SK-N-SH treated with all-trans-retinoic acid at 6 μM for 48 hours (cell line): ENCODE measurements around the gene CLVS2.

Experiments used
- ARNTL ChIP-seq: fragments of 450-650 bp; formaldehyde crosslinking; IDR thresholded peaks from 2 replicates; pipeline ENCODE4 v1.5.0; 2020; ENCODE audit warnings: low read depth, mild to moderate bottlenecking, moderate library complexity, borderline replicate concordance
- CREB5 ChIP-seq: fragments of 250-450 bp; sonication (Bioruptor Pico); IDR thresholded peaks from 2 replicates; pipeline ENCODE4 v1.5.1; 2020; ENCODE audit warnings: low read depth, mild to moderate bottlenecking, moderate library complexity
- ISL1 ChIP-seq: fragments of 250-450 bp; sonication (Bioruptor Pico); IDR thresholded peaks from 2 replicates; pipeline ENCODE4 v2.1.2; 2022; ENCODE audit warnings: mild to moderate bottlenecking, moderate library complexity
- PPARA ChIP-seq: fragments of 250-450 bp; sonication (Bioruptor Pico); IDR thresholded peaks from 2 replicates; pipeline ENCODE4 v1.5.0; 2020; ENCODE audit warnings: mild to moderate bottlenecking, borderline replicate concordance
- RARB ChIP-seq: fragments of 250-450 bp; sonication (Bioruptor Pico); IDR thresholded peaks from 2 replicates; pipeline ENCODE4 v1.8.0; 2021; ENCODE audit warnings: mild to moderate bottlenecking, moderate library complexity
- TSHZ2 ChIP-seq: fragments of 250-450 bp; sonication (Bioruptor Pico); IDR thresholded peaks from 2 replicates; pipeline ENCODE4 v1.5.0; 2020; ENCODE audit warnings: mild to moderate bottlenecking, moderate library complexity
- ZFP3 ChIP-seq: fragments of 250-450 bp; sonication (Bioruptor Pico); IDR thresholded peaks from 2 replicates; pipeline ENCODE4 v1.5.0; 2020; ENCODE audit warnings: mild to moderate bottlenecking, moderate library complexity
- ZFP30 ChIP-seq: fragments of 450-650 bp; formaldehyde crosslinking; IDR thresholded peaks from 2 replicates; pipeline ENCODE4 v1.5.0; 2022; ENCODE audit warnings: mild to moderate bottlenecking, moderate library complexity
- ZNF8 ChIP-seq: fragments of 450-650 bp; formaldehyde crosslinking; IDR thresholded peaks from 2 replicates; pipeline ENCODE4 v1.5.0; 2020; ENCODE audit warnings: mild to moderate bottlenecking, moderate library complexity
- TF ChIP-seq, protein P1 (sequence below): fragments of 250-450 bp; sonication (Bioruptor Pico); IDR thresholded peaks from 2 replicates; pipeline ENCODE4 v1.5.1; 2021; ENCODE audit warnings: mild to moderate bottlenecking, moderate library complexity

- TF ChIP-seq, protein P1, sequence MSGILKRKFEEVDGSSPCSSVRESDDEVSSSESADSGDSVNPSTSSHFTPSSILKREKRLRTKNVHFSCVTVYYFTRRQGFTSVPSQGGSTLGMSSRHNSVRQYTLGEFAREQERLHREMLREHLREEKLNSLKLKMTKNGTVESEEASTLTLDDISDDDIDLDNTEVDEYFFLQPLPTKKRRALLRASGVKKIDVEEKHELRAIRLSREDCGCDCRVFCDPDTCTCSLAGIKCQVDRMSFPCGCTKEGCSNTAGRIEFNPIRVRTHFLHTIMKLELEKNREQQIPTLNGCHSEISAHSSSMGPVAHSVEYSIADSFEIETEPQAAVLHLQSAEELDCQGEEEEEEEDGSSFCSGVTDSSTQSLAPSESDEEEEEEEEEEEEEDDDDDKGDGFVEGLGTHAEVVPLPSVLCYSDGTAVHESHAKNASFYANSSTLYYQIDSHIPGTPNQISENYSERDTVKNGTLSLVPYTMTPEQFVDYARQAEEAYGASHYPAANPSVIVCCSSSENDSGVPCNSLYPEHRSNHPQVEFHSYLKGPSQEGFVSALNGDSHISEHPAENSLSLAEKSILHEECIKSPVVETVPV, result no peak
- TF ChIP-seq ARNTL (CRISPR knock-in tag), result no peak
- TF ChIP-seq RARB (CRISPR knock-in tag), result no peak
- TF ChIP-seq ZNF8 (CRISPR knock-in tag), result no peak
- no peak for TF ChIP-seq ZFP30
- no peak for TF ChIP-seq PPARA (CRISPR knock-in tag)
- TF ChIP-seq TSHZ2, result no peak
- no peak for TF ChIP-seq CREB5
- TF ChIP-seq ISL1 (CRISPR knock-in tag), result no peak
- no peak for TF ChIP-seq ZFP3
Observed at GRCh38 chr6:123105561-123105960, 109.5 kb downstream of the CLVS2 start.
